Mucosa of descending colon (tissue), 3 donors: ENCODE measurements around the gene RNF4. TPM values are rescaled to one million over a fixed set of nuclear protein-coding genes. Genes with fewer than 3 reads are reported as not detected.

Experiments used
- ATAC-seq: fragments of 200-7000 bp; cut with Tn5 transposase; one replicate; pipeline ENCODE4 v1.9.1; 2020; ENCODE audit warnings: mild to moderate bottlenecking, moderate library complexity
- DNase-seq, 3 donors: peaks; one replicate each; pipeline ENCODE4 v3.0.0-alpha.2; 2020
- H3K36me3 ChIP-seq: fragments of 200-600 bp; one replicate; pipeline ENCODE4 v1.8.0; 2021; ENCODE audit warnings: low read depth, mild to moderate bottlenecking
- H3K4me1 ChIP-seq: fragments of 200-600 bp; one replicate; pipeline ENCODE4 v1.8.0; 2021; ENCODE audit warnings: low read depth, mild to moderate bottlenecking
- H3K4me3 ChIP-seq: fragments of 200-600 bp; one replicate; pipeline ENCODE4 v1.8.0; 2021; ENCODE audit warnings: mild to moderate bottlenecking
- H3K9me3 ChIP-seq: fragments of 200-600 bp; one replicate; pipeline ENCODE4 v1.8.0; 2021; ENCODE audit warnings: mild to moderate bottlenecking
- CTCF ChIP-seq: fragments of 200-600 bp; IDR thresholded peaks from one replicate; pipeline ENCODE4 v1.8.0; 2022; ENCODE audit warnings: antibody characterized with exemption, mild to moderate bottlenecking
- intact Hi-C, 2 donors: fragments of 100-400 bp; cut with DNase I in 1 of 2; cut with micrococcal nuclease in 1 of 2; formaldehyde crosslinking; loops; one replicate each; pipeline versions ENCODE4 v1.11.0 to v1.11.1; 2022; cut with DNase I, micrococcal nuclease
- total RNA-seq, 3 donors: library from RNA; stranded (reverse); fragmentation: NEBNext Ultra II Directional in 2 of 3; extraction: Animal tissue kit (Norgen Biotek cat#: 25700) in 2 of 3; gene quantifications; one replicate each; pipeline versions ENCODE4 v1.2.1 to v1.2.4, GENCODE V29; 2021 to 2023
- donor health status: DM: no; HTN: no; CAD: no; lungs with moderate emphysema.
- donor health status: DM: no; HTN: no; CAD: no.
- donor health status: DM: no; HTN: yes; CAD: no.

RNF4 gene
- total RNA-seq, 3 donors from 2014 or later: 48.0 to 55.1 (median 51.9) TPM

- Histone ChIP-seq H3K36me3 (peaks cover 5% of the 10 kb centered on the region), H3K4me3 (no peak overlapping the region), H3K9me3 (no peaks in the 10 kb centered on the region), H3K4me1 (no peaks in the 10 kb centered on the region)
- ATAC-seq (peak; percentile 14), DNase-seq (no peak)
- no peak for TF ChIP-seq CTCF
- intact Hi-C loops: no loop called here
These were observed 47.1 kb downstream of the RNF4 start for GRCh38 chr4:2515830-2516550.

GRCh38 chr4:2516635-2517034 is 47.7 kb downstream of the RNF4 start:
- intact Hi-C loops: no loop called here
- ATAC-seq (no peak), DNase-seq (no peak)
- Histone ChIP-seq H3K4me1 (no peaks in the 10 kb centered on the region), H3K36me3 (peaks cover 5% of the 10 kb centered on the region), H3K9me3 (no peaks in the 10 kb centered on the region), H3K4me3 (no peak overlapping the region)
- no peak for TF ChIP-seq CTCF

GRCh38 chr4:2526559-2526958 is 57.7 kb downstream of the RNF4 start:
- ATAC-seq (no peak), DNase-seq (no peak)
- no peaks in the 10 kb centered on the region for H3K4me1 ChIP-seq
- TF ChIP-seq CTCF: no peak
- H3K9me3 ChIP-seq: no peaks in the 10 kb centered on the region
- H3K4me3 ChIP-seq: no peak overlapping the region
- intact Hi-C loops: no loop called here
- H3K36me3 ChIP-seq: no peaks in the 10 kb centered on the region

GRCh38 chr4:2534904-2535375 is 66.0 kb downstream of the RNF4 start:
- Histone ChIP-seq H3K9me3 (no peaks in the 10 kb centered on the region), H3K4me3 (no peak overlapping the region), H3K36me3 (no peaks in the 10 kb centered on the region), H3K4me1 (peaks cover 16% of the 10 kb centered on the region)
- intact Hi-C loops: no loop called here
- no peak for TF ChIP-seq CTCF
- ATAC-seq (no peak), DNase-seq (no peak)

- no peaks in the 10 kb centered on the region for H3K36me3 ChIP-seq
- no peaks in the 10 kb centered on the region for H3K9me3 ChIP-seq
- peak overlapping the region; percentile 72 for H3K4me3 ChIP-seq
- peak; percentile 45 to 75 (median 72) for DNase-seq
- peaks cover 16% of the 10 kb centered on the region for H3K4me1 ChIP-seq
- intact Hi-C loops: no loop called here
- TF ChIP-seq CTCF: no peak
- ATAC-seq: peak; percentile 3
These were observed 66.7 kb downstream of the RNF4 start for GRCh38 chr4:2535376-2536192.
